Mesenchymal stem cell (in vitro differentiated cells and primary cell): Measurements from ENCODE around the gene NUP214.
"Not testable (repeated sequence)": the region's sequence is repeated elsewhere in the genome, so short reads cannot be mapped to it uniquely, and the experiment has no call there.

Experiments used
- DNase-seq: peaks from one replicate; pipeline ENCODE4 v3.0.0-alpha.2; 2013
- H2AFZ ChIP-seq: one replicate; pipeline ENCODE4 v1.6.1; 2013; ENCODE audit warnings: low read depth, mild to moderate bottlenecking, control low read depth, inconsistent platforms, low read length, moderate library complexity
- H2AK5ac ChIP-seq: 2 replicates; pipeline ENCODE4 v1.6.1; 2013; ENCODE audit warnings: low read length, moderate library complexity, mild to moderate bottlenecking, inconsistent platforms; ENCODE audit not compliant: severe bottlenecking
- H2BK120ac ChIP-seq: one replicate; pipeline ENCODE4 v1.6.1; 2013; ENCODE audit warnings: low read depth, mild to moderate bottlenecking, inconsistent platforms, low read length, moderate library complexity
- H2BK12ac ChIP-seq, 2 experiments: one replicate each; pipeline ENCODE4 v1.6.1; 2013; ENCODE audit warnings: inconsistent platforms in 2 of 2, low read length in 2 of 2, mild to moderate bottlenecking in 2 of 2, moderate library complexity in 2 of 2, control low read depth in 1 of 2
- H2BK15ac ChIP-seq: one replicate; pipeline ENCODE4 v1.6.1; 2013; ENCODE audit warnings: mild to moderate bottlenecking, low read depth, inconsistent platforms; ENCODE audit not compliant: poor library complexity, severe bottlenecking
- H2BK5ac ChIP-seq: 2 replicates; pipeline ENCODE4 v1.6.1; 2013; ENCODE audit warnings: low read depth, mild to moderate bottlenecking, low read length, control low read depth, inconsistent platforms; ENCODE audit not compliant: poor library complexity, severe bottlenecking
- H3K14ac ChIP-seq, 2 experiments: one replicate each; pipeline ENCODE4 v1.6.1; 2013; ENCODE audit warnings: inconsistent platforms in 2 of 2, low read length in 2 of 2, control low read depth in 1 of 2, mild to moderate bottlenecking in 1 of 2, moderate library complexity in 1 of 2
- H3K18ac ChIP-seq, 2 experiments: one replicate each; pipeline ENCODE4 v1.6.1; 2013; ENCODE audit warnings: inconsistent platforms in 2 of 2, low read length in 2 of 2, control low read depth in 1 of 2, low read depth in 1 of 2, mild to moderate bottlenecking in 1 of 2
- H3K23ac ChIP-seq, 2 experiments: one replicate each; pipeline ENCODE4 v1.6.1; 2013; ENCODE audit warnings: inconsistent platforms in 2 of 2, low read length in 2 of 2, mild to moderate bottlenecking in 2 of 2, moderate library complexity in 2 of 2, control low read depth in 1 of 2
- H3K27ac ChIP-seq: 2 replicates; pipeline ENCODE4 v1.5.1; 2013; ENCODE audit warnings: mild to moderate bottlenecking, moderate library complexity, low read length, control low read depth, inconsistent platforms; ENCODE audit not compliant: poor library complexity, severe bottlenecking
- H3K27me3 ChIP-seq, 2 experiments: 2 replicates each; pipeline versions ENCODE4 v1.6.1 to v1.7.0; 2013; ENCODE audit warnings: low read length in 2 of 2, mild to moderate bottlenecking in 2 of 2, moderate library complexity in 2 of 2, control low read depth in 1 of 2, inconsistent platforms in 1 of 2; ENCODE audit not compliant: control insufficient read depth in 1 of 2, insufficient read depth in 1 of 2
- H3K36me3 ChIP-seq, 2 experiments: 2 replicates each; pipeline versions ENCODE4 v1.6.1 to v1.7.0; 2013; ENCODE audit warnings: low read length in 2 of 2, control low read depth in 1 of 2, inconsistent platforms in 1 of 2, low read depth in 1 of 2, mild to moderate bottlenecking in 1 of 2; ENCODE audit not compliant: insufficient read depth in 2 of 2, control insufficient read depth in 1 of 2
- H3K4ac ChIP-seq, 2 experiments: one replicate each; pipeline ENCODE4 v1.6.1; 2013; ENCODE audit warnings: inconsistent platforms in 2 of 2, low read length in 2 of 2, mild to moderate bottlenecking in 2 of 2, moderate library complexity in 2 of 2, control low read depth in 1 of 2, low read depth in 1 of 2
- H3K4me1 ChIP-seq: 2 replicates; pipeline ENCODE4 v1.6.1; 2013; ENCODE audit warnings: low read depth, low read length, control low read depth; ENCODE audit not compliant: control insufficient read depth, insufficient read depth
- H3K4me2 ChIP-seq: 2 replicates; pipeline ENCODE4 v1.6.1; 2013; ENCODE audit warnings: low read length, mild to moderate bottlenecking, inconsistent platforms; ENCODE audit not compliant: poor library complexity, severe bottlenecking
- H3K4me3 ChIP-seq, 2 experiments: 2 replicates each; pipeline versions ENCODE4 v1.5.1 to v1.7.0; 2013; ENCODE audit warnings: low read length in 2 of 2, mild to moderate bottlenecking in 2 of 2, control low read depth in 1 of 2, low read depth in 1 of 2; ENCODE audit not compliant: insufficient read depth in 1 of 2
- H3K79me1 ChIP-seq: replicated peaks from 2 replicates; pipeline ENCODE4 v1.6.1; 2013; ENCODE audit warnings: mild to moderate bottlenecking, control low read depth, low read length, inconsistent platforms; ENCODE audit not compliant: poor library complexity, severe bottlenecking
- H3K9ac ChIP-seq: 2 replicates; pipeline ENCODE4 v1.7.0; 2013; ENCODE audit warnings: mild to moderate bottlenecking, low read length, moderate library complexity
- H3K9me3 ChIP-seq: 2 replicates; pipeline ENCODE4 v1.7.0; 2013; ENCODE audit warnings: mild to moderate bottlenecking, low read length; ENCODE audit not compliant: control insufficient read depth
- H4K8ac ChIP-seq: one replicate; pipeline ENCODE4 v1.6.1; 2013; ENCODE audit warnings: inconsistent platforms, mild to moderate bottlenecking, low read length, moderate library complexity
- H4K91ac ChIP-seq: one replicate; pipeline ENCODE4 v1.6.1; 2013; ENCODE audit warnings: mild to moderate bottlenecking, low read length, inconsistent platforms
- WGBS: methylation state at CpG from one replicate; pipeline ENCODE4 v1.1.7; 2013; ENCODE audit warnings: mixed read lengths; 5-methylcytosine and 5-hydroxymethylcytosine counted together

The NUP214 gene

GRCh38 chr9:131266266-131267229 lies 141.2 kb downstream of the NUP214 start:
- 90% methylated on average over 23 of the region's 26 CpGs for WGBS
- no peak overlapping the region for H2AFZ ChIP-seq
- H4K91ac ChIP-seq = no peak overlapping the region
- H3K18ac ChIP-seq = peak overlapping the region in 1 of 2 experiments; percentile 18
- no peak for DNase-seq
- no peak overlapping the region for H3K4me3 ChIP-seq
- H3K4me2 ChIP-seq = no peak overlapping the region
- H3K4ac ChIP-seq = no peak overlapping the region
- no peaks in the 10 kb centered on the region for H3K9me3 ChIP-seq
- no peaks in the 10 kb centered on the region for H3K36me3 ChIP-seq
- H3K27me3 ChIP-seq = no peaks in the 10 kb centered on the region
- H2BK15ac ChIP-seq = no peak overlapping the region
- H2AK5ac ChIP-seq = no peak overlapping the region
- H2BK12ac ChIP-seq = no peak overlapping the region
- no peak overlapping the region for H3K14ac ChIP-seq
- H4K8ac ChIP-seq = no peak overlapping the region
- no peaks in the 10 kb centered on the region for H3K79me1 ChIP-seq
- H2BK5ac ChIP-seq = no peak overlapping the region
- no peak overlapping the region for H3K27ac ChIP-seq
- no peaks in the 10 kb centered on the region for H3K4me1 ChIP-seq
- H2BK120ac ChIP-seq = no peak overlapping the region
- no peak overlapping the region for H3K23ac ChIP-seq
- no peak overlapping the region for H3K9ac ChIP-seq

DNA sequence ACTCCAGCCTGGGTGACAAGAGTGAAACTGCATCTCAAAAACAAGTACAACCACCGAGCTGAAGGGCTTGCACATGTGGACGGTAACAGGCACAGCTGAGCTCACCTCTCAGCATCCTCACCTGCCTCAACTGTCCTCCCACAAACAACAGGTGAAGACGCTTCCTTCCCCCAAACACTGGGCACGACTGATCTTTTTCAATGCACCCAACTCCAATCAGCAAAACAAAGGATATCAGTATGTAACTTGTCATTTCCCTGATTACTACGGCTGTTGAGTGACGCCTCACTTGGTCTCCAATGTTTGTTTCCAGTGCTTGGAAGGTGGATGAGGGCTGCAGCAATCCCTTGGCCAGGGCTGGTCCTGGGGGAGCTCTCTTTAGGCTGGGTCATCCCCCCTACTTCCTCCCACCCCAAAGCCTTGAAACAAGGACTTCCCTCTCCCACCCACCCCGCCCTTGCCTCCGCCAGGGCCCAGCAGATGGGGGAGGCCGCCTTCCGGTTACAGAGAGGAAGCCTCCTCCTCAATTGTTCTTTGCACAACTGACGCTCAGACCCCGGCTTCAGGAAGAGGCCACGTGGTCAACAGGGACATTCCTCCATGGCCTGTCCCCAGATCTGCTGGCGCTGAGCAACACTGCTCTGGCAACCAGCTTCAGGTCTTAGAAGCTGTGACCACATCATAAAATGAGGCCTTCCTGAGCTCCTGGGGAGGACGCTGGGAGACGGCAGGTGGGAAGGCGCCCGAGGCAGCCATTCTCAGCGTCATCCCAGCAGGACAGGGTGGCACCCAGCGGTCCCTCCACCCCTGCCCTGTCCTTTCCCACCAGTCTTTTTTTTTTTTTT lies 145.0 kb downstream of the NUP214 start:
- no peak overlapping the region for H3K4ac ChIP-seq
- H3K36me3 ChIP-seq = no peaks in the 10 kb centered on the region
- peaks cover 9 to 18% of the 10 kb centered on the region in 2 experiments for H3K27me3 ChIP-seq
- H3K18ac ChIP-seq = no peak overlapping the region
- H4K91ac ChIP-seq = no peak overlapping the region
- H2AFZ ChIP-seq = no peak overlapping the region
- WGBS = 85% methylated on average over 19 of the region's 20 CpGs
- no peak overlapping the region for H3K27ac ChIP-seq
- H3K14ac ChIP-seq = no peak overlapping the region
- no peak overlapping the region for H4K8ac ChIP-seq
- no peak overlapping the region for H2AK5ac ChIP-seq
- H2BK120ac ChIP-seq = no peak overlapping the region
- no peak overlapping the region for H3K23ac ChIP-seq
- no peak for DNase-seq
- H3K4me1 ChIP-seq = no peaks in the 10 kb centered on the region
- no peak overlapping the region for H3K4me2 ChIP-seq
- no peak overlapping the region for H3K9ac ChIP-seq
- H2BK15ac ChIP-seq = peak overlapping the region; percentile 35
- no peaks in the 10 kb centered on the region for H3K9me3 ChIP-seq
- H3K79me1 ChIP-seq = no peaks in the 10 kb centered on the region
- H3K4me3 ChIP-seq = no peak overlapping the region
- no peak overlapping the region for H2BK12ac ChIP-seq
- no peak overlapping the region for H2BK5ac ChIP-seq

DNA sequence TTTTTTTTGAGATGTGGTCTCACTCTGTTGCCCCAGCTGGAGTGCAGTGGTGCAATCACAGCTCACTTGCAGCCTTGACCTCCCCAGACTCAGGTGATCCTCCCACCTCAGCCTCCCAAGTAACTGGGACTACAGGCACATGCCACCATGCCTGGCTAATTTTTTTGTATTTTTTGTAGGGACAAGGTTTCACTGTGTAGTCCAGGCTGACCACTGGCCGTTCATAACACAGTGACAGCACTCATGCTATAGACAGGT lies 145.6 kb downstream of the NUP214 start:
- not testable (repeated sequence) for H2BK15ac ChIP-seq, H3K4me3 ChIP-seq, H3K18ac ChIP-seq, H4K91ac ChIP-seq, DNase-seq, H3K9me3 ChIP-seq, H3K79me1 ChIP-seq, H3K23ac ChIP-seq, H3K4me2 ChIP-seq, H2BK5ac ChIP-seq, H2BK120ac ChIP-seq, H2AFZ ChIP-seq, H3K36me3 ChIP-seq, H2BK12ac ChIP-seq, H4K8ac ChIP-seq, H3K4ac ChIP-seq, H3K14ac ChIP-seq, H2AK5ac ChIP-seq, H3K4me1 ChIP-seq, H3K27ac ChIP-seq, H3K9ac ChIP-seq
- WGBS = 93% methylated on average over 1 of the region's 1 CpG
- peaks cover 14 to 23% of the 10 kb centered on the region in 2 experiments for H3K27me3 ChIP-seq

- WGBS = 87% methylated on average over 6 of the region's 6 CpGs
- no peak overlapping the region for H2BK15ac ChIP-seq
- H3K36me3 ChIP-seq = no peaks in the 10 kb centered on the region
- no peak overlapping the region for H3K4me2 ChIP-seq
- H2AK5ac ChIP-seq = no peak overlapping the region
- no peak overlapping the region for H2AFZ ChIP-seq
- no peak overlapping the region for H3K14ac ChIP-seq
- H4K8ac ChIP-seq = no peak overlapping the region
- H2BK5ac ChIP-seq = no peak overlapping the region
- H2BK120ac ChIP-seq = no peak overlapping the region
- H4K91ac ChIP-seq = no peak overlapping the region
- no peak overlapping the region for H3K4ac ChIP-seq
- peaks cover 18 to 28% of the 10 kb centered on the region in 2 experiments for H3K27me3 ChIP-seq
- no peak overlapping the region for H3K9ac ChIP-seq
- H2BK12ac ChIP-seq = no peak overlapping the region
- DNase-seq = no peak
- H3K27ac ChIP-seq = no peak overlapping the region
- H3K9me3 ChIP-seq = no peaks in the 10 kb centered on the region
- H3K18ac ChIP-seq = no peak overlapping the region
- no peak overlapping the region for H3K23ac ChIP-seq
- no peaks in the 10 kb centered on the region for H3K79me1 ChIP-seq
- H3K4me1 ChIP-seq = peaks cover 3% of the 10 kb centered on the region
- no peak overlapping the region for H3K4me3 ChIP-seq
Observed at GRCh38 chr9:131271506-131271931, 146.1 kb downstream of the NUP214 start.
